ENCODE results near the gene ABR.
A peak's percentile ranks its signal among the peaks of the same experiment; 100 is the strongest.
"Not testable (repeated sequence)": the region's sequence is repeated elsewhere in the genome, so short reads cannot be mapped to it uniquely, and the experiment has no call there.

ABR gene

DNA sequence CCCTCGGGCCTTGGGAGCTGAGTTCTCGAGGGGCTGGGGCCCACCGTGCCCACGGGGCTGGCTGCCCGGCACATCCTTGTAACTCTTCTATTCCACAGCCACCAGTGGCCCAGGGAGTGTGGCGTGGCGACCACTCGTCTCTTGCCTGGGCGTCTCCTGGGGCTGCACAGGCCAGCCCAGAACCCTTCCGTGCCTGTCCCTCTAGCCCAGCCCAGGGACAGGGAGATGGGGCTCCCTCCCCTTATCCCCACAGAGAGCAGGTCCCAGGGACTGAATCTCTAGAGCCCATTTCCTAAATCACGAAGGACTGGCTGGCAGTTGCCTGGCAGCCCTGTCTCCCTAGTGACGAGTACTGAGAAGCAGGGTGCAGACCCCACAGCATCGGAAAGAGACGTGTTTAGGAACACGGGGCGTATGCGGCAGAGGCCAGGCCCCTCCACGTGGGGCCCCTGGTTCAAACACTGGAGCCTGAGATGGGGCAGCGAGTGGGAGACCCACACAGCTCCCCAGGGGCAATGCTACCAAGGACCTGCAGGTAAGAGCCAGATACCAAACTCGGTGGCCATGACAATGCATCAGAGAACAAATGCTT, 131.8 kb downstream of the ABR start:
- DNase-seq (ENCODE audit: low spot score): no peak

DNA sequence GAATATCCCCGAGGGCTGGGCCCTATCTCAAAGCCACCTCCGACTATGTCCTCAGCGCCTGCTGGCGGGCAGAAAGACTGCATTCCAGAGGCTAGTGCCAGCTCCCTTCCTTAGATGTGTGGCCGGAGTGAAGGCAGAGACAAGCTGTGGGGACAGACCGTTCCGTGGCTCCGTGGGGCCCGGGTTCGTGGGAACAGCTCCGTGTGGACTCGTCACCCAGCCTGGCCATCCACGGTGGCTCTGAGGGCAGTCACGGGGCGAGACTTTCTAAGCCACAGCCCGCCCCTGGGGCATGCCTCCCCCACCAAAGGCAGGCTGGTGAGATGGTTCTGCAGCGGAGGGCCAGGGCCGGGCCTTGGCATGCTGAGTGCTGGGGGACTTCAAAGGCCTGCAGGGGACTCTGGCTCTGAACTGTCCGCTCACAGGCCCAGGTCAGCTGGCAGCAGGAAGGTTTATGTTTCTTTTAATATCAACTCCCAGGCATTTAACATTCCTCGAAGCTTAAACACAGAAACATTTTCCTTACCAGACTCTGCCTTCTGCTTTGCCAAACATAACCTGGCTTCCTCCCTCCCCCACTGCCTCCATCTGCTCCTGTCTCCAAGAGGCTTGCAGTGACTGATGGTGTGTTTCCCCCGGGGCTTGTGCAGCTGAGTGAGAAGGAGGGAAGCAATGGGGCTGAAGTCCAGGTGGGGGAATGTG, 132.5 kb downstream of the ABR start:
- no peak for DNase-seq (ENCODE audit: low spot score)

DNA sequence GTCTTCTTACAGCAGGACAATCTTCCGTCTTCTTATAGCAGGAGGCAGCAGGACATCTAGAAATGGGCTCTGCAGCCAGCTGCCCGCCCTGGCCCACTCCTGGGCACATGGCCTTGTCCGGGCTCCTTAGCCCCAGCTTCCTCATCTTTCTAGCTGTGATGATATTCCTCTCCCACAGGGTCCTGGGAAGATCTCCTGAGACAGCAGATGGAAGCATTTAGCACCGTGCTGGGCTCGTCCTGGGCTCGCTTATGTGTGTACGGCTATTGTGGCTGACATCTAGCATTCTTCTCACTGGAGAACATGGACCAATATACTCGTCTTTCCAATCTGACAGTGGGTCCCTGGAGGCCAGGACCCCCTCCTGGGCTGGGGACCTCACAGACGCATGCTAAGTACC, 134.3 kb downstream of the ABR start:
- DNase-seq (ENCODE audit: low spot score): no peak

DNA sequence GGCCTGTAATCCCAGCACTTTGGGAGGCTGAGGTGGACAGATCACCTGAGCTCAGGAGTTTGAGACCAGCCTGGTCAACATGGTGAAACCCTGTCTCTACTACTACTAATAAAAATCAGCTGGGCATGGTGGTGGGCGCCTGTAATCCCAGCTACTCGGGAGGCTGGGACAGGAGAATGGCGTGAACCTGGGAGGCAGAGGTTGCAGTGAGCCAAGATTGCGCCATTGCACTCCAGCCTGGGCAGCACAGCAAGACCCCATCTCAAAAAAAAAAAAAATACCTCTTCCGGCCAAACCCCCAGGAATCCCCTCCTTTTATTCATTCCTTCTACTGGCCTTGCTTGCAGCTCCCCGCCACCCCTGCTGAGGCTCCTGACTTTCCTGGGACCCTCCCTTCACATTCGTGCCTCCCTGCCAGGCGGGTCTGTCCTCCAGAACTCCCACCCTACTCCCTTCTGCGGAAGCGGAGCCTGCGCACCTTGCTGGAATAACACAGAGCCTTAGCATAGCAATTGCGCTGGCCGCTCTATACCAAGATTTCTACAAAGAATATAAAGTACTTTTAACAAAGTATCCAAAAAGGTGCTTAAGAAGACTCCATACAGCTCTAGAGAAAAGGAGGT, 135.3 kb downstream of the ABR start:
- not testable (repeated sequence) for DNase-seq (ENCODE audit: low spot score)

DNA sequence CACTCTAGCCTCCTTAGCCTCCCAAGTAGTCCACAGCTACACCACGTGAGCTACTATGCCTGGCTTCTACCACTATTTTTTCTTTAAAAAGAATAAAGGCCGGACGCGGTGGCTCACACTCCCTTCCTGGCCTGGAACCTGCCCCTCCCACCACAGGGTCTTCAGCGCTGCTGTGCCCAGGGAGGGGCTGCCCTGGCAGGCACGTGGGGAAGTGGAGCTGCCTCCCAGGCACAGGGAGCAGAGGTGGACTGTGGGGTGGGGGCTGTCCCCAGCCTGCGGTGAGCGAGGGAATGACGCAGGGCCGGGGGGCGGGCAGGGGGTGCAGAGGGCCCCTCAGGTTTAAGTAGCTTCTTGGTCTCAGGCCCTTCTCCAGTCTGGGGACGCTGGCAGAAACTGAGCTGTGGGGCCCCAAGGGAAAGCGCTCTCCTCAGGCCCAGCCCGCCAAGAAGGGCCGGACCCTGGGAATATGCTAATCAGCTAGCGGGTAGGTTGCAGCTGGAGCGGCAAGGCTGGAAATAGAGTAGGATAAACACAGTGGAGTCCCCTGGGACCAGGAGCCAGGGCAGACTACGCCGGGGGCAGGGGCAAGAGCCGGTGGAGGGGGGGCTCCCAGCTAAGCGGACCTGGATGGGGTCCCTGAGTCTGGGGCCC, 136.1 kb downstream of the ABR start:
- no peak for DNase-seq (ENCODE audit: low spot score)

DNA sequence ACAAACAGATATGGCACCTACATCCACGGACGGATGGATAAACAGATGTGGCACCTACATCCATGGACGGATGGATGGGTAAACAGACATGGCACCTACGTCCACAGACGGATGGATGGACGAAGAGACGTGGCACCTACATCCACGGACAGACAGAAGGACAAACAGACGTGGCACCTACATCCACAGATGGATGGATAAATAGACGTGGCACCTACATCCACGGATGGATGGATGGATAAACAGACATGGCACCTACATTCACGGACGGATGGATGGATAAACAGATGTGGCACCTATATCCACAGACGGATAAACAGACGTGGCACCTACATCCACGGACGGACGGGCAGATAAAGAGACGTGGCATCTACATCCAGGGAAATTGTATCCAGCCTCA, 137.3 kb downstream of the ABR start:
- no peak for DNase-seq (ENCODE audit: low spot score)

DNA sequence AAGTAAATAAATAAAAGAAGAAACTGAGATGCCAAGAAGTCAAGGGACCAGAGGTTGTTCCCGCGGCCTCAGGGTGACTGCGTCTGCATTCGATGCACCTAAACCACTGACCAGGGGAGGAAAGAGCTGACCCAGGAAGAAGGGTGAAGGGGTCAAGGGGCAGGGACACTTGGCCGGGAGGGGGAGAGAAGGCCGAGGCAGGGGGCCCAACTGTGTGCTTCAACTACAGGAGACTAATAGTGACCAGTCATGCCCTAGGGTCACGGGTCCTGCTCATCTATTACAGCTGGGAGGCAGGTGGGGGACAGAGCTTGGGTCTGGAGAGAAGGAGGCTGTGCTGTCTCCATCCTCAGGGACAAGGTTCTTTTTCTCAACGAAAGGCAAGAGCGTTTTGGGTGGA, 138.0 kb downstream of the ABR start:
- no peak for DNase-seq (ENCODE audit: low spot score)

DNA sequence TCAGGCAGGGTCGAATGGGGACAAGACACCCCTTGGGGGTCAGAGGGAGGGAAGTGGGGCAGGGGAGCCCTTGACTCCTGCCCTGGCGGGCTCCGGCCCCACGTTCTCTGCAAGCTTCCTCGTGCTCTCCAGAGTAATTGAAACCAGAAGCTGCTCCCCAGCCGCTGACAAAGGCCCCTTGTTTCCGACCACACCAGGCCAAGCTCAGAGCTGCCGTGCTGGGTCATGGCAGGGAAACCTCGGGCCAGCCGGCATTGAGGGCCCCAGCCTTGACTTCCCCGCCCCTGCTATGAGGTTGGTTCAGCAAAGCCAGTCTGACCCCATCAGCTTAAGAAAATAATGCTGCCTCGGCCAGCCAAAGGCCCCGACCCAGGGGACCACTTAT, 139.6 kb downstream of the ABR start:
- no peak for DNase-seq (ENCODE audit: low spot score)

DNA sequence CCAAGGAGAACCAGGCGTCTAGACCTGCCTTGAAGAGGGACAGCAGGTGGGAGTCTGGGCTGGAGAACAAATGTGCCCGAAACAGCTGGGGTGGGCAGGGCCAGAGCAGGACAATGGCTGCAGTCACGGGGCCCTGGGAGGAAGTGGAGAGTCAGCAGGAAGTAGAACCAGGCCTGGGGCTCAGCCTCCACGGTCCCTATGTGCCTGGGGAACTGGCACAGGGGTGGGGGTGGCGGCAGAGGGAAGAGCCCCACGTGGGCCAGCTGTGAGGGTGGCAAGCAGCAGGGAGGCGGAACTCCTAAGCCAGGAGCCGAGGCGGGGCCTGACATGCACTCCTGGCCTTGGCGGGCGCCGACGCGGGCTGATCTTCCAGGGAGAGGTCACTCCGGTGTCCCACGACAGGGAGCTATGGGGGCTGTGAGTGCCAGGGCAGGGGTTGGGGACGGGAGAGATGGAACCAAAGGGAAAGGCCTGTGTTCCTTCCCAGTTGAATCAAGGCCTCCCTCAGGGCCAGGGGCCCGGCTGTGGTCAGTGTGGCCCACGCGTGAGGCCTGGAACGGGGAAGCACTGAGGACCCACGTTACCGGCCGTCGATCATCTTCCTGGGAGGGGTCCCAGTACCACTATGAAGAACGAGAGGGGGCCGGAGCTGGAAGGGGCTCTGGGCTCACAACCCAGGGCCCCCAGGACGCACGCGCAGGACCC, 140.1 kb downstream of the ABR start:
- peak; percentile 78 for DNase-seq (ENCODE audit: low spot score)

DNA sequence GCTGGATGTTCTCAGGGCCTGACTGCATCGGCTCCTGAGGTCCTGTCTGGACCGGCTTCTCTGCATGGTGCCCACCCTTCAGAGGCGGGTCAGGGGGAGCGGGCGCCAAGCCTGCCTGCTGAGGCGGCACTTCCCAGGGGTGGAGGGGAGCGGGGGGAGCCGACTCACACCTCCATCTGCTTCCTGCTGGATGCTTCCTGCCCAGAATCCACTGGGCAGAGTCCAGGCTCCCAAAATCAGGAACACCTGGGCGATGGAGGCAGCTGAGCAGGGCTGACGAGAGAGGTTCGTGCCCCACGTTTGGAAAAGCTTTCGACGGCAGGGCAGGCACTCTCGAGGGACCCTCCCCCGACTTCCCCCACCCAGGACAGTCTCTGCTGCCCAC, 140.7 kb downstream of the ABR start:
- no peak for DNase-seq (ENCODE audit: low spot score)

DNA sequence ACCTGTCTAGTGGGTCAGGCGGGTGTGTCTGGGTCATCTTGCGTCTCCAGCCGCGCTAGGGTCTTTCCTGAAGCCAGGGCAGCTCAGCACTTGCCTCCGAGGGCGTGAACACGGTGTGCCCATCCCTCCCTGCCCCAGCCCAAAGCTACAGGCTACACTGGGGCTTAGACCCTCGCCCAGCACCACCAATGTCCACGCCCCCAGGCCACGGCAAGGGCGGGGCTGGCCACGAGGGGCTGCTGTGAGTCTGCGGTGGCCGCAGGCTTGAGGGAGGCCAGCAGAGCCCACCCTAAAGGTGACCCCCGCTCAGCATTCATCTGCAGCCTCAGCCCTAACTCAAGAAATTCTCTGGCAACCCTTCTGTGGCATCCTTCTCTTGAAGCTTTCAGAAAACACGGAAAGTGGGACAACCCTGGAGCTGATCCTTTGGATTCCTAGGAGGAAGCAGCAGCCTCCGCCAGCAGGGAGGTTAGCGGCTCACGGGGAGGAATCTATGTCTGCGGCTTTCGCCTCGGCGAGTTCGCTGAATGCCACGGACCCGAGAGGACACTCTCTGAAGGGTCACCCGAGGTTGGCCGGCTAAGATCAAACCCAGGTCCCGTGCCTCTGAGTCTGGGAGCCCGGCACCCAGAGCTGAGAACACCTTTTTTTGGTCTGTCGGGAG, 141.2 kb downstream of the ABR start:
- DNase-seq (ENCODE audit: low spot score): no peak

DNA sequence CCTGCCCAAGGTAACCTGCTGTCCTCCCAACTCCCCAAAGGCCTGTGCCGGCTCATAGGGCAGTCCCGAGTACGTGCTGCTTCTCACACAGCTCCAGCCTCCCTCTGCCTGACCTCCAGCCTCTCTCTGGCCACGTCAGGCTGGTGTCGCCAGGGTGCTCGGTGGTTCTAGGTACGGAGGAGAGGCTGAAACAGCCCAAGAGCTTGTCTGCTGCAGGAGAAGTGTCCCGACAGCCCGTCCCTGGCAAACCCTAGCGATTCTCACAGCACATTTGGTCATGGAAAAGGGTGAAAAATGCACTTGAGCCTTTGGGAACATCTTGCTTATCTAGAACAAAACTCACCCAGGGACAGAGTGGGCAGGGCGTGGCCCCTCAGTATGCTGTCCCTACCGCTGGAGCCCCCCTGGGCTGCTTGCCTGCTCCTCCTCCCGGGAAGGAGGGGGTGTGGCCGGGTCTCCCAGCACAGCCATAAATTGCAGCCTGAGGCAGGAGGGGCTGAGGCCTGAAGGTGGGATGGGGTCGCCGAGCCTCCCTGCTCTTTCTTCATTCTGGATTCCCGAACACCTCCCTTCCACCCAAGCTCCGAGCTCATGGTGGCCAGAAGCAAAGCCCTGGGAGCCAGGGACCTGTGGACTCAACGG, 142.4 kb downstream of the ABR start:
- no peak for DNase-seq (ENCODE audit: low spot score)

DNA sequence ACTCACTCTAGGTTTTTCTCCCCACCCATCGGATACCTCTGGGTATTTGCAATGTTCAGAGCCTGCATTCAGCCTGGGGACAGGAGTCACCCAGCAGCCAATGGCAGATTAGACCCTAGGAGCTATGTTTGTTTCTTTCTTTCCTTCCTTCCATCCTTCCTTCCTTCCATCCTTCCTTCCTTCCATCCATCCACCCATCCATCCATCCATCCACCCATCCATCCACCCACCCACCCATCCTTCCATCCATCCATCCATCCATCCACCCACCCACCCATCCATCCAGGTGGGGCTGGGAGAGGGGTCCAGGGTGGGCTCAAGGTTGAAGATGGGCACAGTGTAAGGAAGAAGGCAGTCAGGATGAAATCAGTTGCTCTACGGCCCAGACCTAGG, 142.9 kb downstream of the ABR start:
- no peak for DNase-seq (ENCODE audit: low spot score)

DNA sequence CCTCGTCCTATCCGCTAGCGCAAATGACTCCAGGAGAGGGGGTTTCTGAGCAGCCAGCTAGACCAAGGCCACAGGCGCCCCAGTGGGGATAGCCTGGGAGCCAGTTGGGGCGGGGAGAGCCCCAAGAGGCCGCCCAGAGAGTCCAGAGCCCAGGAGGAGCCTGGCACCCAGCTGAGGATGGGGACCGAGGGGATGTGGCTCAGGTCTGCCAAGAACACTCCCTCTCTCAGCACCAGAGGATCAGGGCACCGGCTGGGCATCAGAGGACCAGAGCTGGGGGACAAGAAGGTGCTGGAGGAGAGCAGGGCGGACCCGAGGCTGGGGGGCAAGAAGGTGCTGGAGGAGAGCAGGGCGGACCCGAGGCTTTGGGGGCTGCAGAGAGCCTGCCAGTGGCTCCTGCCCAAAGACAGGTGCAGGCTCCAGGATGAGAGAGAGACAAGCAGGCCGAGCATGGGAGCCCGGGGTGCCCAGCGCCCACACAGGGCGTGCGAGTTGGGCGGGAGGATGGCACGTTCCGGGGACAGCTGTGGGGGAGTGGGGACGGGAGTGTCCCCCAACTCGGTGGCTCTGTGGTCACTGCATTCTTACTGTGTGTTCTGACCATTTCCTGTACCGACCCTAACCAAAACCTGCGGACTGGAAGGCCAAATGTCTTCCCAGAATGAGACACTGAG, 143.5 kb downstream of the ABR start:
- no peak for DNase-seq (ENCODE audit: low spot score)

DNA sequence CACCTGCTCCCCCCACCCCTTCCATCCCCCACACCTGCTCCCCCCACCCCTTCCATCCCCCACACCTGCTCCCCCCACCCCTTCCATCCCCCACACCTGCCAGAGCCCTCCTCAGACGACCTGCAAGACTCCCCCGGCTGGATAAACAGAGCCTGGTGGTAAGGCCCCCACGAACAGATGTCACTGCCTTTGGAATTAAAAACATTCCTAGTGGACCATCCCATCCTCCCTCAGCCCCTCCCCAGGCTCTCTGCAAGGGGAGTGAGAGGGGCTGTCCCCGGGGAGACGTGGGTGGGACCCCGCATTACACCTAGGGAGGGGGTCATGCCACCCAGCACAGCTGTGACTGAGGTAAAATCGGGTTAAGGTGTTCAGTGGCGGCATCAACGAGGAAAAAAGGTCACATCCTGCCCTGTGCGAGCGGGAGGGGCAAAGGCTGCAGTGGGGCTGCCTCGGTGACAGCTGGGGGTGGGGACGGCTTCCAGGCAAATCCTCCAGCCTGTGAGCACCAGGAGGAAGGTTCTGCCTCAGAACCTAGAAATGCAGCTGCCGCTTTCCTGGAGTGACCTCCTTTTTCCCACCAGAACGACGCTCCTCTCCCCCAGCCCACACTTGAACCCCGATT, 144.1 kb downstream of the ABR start:
- DNase-seq (ENCODE audit: low spot score): no peak

DNA sequence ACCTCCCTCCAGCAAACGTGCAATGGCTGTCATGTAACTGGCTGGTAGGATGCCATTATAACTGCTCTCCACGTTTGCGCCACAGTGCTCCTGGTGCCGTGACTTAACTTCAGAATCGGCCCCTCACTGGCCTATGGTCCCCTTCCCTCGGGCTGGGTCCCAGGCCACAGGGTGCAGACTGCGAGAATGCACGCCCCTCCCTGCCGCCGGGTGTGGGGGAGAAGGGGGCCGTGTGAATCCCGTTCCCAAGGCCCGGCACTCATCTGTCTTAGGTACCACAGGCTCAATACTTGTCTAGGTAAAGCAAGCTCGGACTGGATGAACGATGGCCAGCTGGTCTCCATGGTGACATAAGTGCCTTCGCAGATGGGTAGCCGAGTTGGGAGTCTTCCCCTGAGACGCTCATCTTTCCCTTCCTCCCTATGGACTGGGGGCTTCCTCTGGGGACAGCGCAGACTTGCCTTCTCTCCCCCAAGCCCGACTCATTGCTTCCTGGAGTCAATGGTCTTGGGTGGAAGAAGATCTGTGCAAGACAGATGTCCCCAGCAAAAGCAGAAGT, 145.1 kb downstream of the ABR start:
- DNase-seq (ENCODE audit: low spot score): no peak

DNA sequence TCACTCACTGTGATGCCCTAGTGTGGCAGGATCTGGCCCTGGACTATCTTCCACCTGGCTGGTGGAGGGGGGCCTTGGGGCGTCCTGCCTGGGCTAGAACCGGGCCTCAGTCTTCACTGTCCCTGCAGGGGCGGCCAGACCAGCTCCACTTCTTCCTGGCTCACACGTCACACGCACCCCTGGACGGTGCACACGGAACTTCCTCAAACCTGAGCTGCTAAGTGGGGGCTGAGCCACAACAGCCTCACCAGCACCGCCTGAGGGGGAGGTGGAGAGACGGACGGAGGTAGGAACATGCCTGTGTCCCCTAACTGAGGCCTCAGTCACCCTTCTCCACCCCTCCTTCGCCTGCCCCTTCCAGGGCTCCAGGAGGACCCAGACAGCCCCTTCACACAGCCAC, 146.3 kb downstream of the ABR start:
- DNase-seq (ENCODE audit: low spot score): no peak

DNA sequence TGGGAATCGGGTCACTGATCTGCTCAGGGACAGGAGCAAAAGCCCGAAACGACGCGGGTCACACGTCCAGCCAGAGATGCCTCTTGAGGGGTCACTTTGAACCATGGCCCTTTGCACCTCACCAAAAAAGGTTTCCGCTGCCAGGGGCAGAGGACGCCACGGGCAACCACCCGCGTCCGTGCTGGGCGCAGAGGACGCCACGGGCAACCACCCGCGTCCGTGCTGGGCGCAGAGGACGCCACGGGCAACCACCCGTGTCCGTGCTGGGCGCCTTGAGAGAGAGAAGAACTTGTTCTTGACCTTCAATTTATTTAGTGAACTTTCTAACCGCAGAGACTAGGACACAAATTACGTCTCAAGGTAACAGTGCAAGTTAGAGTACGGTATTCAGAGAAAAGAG, 147.4 kb downstream of the ABR start:
- no peak for DNase-seq (ENCODE audit: low spot score)

DNA sequence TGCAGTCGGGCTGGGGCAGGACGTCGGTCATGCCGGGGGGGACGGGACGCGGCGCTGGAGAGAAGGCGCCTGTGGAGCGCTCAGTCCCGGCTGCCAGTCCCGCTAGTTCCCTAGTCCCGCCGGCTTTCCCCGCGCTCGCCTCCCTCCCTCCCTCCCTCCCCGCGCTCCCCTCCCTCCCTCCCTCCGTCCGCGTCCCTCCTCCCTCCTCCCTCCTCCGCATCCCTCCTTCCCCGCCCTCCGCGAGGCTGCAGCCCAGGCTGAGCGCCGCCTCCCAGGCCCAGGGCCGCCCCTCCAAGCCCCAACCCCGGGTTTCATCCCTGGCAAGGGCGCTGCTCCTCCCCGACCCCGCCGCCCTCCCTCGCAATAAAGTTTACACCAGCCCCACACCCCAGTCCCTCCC, 148.1 kb downstream of the ABR start:
- DNase-seq (ENCODE audit: low spot score): peak; percentile 87

Data from left forelimb (tissue), 1 donor.